Measurements from ENCODE around the gene DEFB113.
"Not testable (repeated sequence)": the region's sequence is repeated elsewhere in the genome, so short reads cannot be mapped to it uniquely, and the experiment has no call there.

Gene DEFB113

GRCh38 chr6:49969605-49970004 lies at the start of gene DEFB113:
Gene DEFB113 (minus strand): TSS chr6:49969625. CDS start chr6:49969625, 0 bp downstream.
- no peak for DNase-seq (ENCODE audit: low read depth, low spot score)

- DNase-seq (ENCODE audit: low read depth, low spot score): no peak
Observed at GRCh38 chr6:50007819-50008218, 38.4 kb upstream of the DEFB113 start.

- DNase-seq (ENCODE audit: low read depth, low spot score): no peak
Observed at GRCh38 chr6:50003139-50003538, 33.7 kb upstream of the DEFB113 start.

- no peak for DNase-seq (ENCODE audit: low read depth, low spot score)
Observed at GRCh38 chr6:49995278-49995677, 25.9 kb upstream of the DEFB113 start.

- no peak for DNase-seq (ENCODE audit: low read depth, low spot score)
Observed at GRCh38 chr6:49988900-49989299, 19.5 kb upstream of the DEFB113 start.

GRCh38 chr6:49987749-49988148 lies 18.3 kb upstream of the DEFB113 start:
- DNase-seq (ENCODE audit: low read depth, low spot score): no peak

GRCh38 chr6:49986551-49986950 lies 17.1 kb upstream of the DEFB113 start:
- no peak for DNase-seq (ENCODE audit: low read depth, low spot score)

- DNase-seq (ENCODE audit: low read depth, low spot score): no peak
Observed at GRCh38 chr6:49982046-49982445, 12.6 kb upstream of the DEFB113 start.

GRCh38 chr6:49980898-49981297 lies 11.5 kb upstream of the DEFB113 start:
- no peak for DNase-seq (ENCODE audit: low read depth, low spot score)

- DNase-seq (ENCODE audit: low read depth, low spot score): no peak
Observed at GRCh38 chr6:49979584-49979983, 10.2 kb upstream of the DEFB113 start.

- DNase-seq (ENCODE audit: low read depth, low spot score): no peak
Observed at GRCh38 chr6:49978332-49979226, 9.2 kb upstream of the DEFB113 start.

- DNase-seq (ENCODE audit: low read depth, low spot score): no peak
Observed at GRCh38 chr6:49966823-49967222, 2.6 kb downstream of the DEFB113 start.

- DNase-seq (ENCODE audit: low read depth, low spot score): peak; percentile 15
Observed at GRCh38 chr6:49966334-49966733, 3.1 kb downstream of the DEFB113 start.

- no peak for DNase-seq (ENCODE audit: low read depth, low spot score)
Observed at GRCh38 chr6:49964064-49964463, 5.4 kb downstream of the DEFB113 start, which contains the start of gene DEFB114. Gene DEFB114 (minus strand): TSS chr6:49964164. CDS start chr6:49964105, 59 bp downstream.

GRCh38 chr6:49958180-49958579 lies 11.2 kb downstream of the DEFB113 start:
- no peak for DNase-seq (ENCODE audit: low read depth, low spot score)

- no peak for DNase-seq (ENCODE audit: low read depth, low spot score)
Observed at GRCh38 chr6:49955847-49956246, 13.6 kb downstream of the DEFB113 start.

- no peak for DNase-seq (ENCODE audit: low read depth, low spot score)
Observed at GRCh38 chr6:49951926-49952325, 17.5 kb downstream of the DEFB113 start.

- no peak for DNase-seq (ENCODE audit: low read depth, low spot score)
Observed at GRCh38 chr6:49950415-49950751, 19.0 kb downstream of the DEFB113 start.

- no peak for DNase-seq (ENCODE audit: low read depth, low spot score)
Observed at GRCh38 chr6:49949062-49949461, 20.4 kb downstream of the DEFB113 start.

- no peak for DNase-seq (ENCODE audit: low read depth, low spot score)
Observed at GRCh38 chr6:49946835-49947234, 22.6 kb downstream of the DEFB113 start.

- not testable (repeated sequence) for DNase-seq (ENCODE audit: low read depth, low spot score)
Observed at GRCh38 chr6:49944068-49944467, 25.4 kb downstream of the DEFB113 start.

GRCh38 chr6:49939993-49940498 lies 29.4 kb downstream of the DEFB113 start:
- DNase-seq (ENCODE audit: low read depth, low spot score): no peak

- no peak for DNase-seq (ENCODE audit: low read depth, low spot score)
Observed at GRCh38 chr6:49937811-49938210, 31.6 kb downstream of the DEFB113 start.
